Stimulated activated CD8-positive, alpha-beta memory T cell treated with anti-CD3 and anti-CD28 coated beads, Interleukin-15, amount 100 ng/mL, for 24 hours (primary cell): Measurements from ENCODE around the gene ZYG11B.
"Not testable (repeated sequence)": the region's sequence is repeated elsewhere in the genome, so short reads cannot be mapped to it uniquely, and the experiment has no call there.

ENCODE experiments used
- DNase-seq: peaks from one replicate; pipeline ENCODE4 v3.0.0-alpha.2; 2020; ENCODE audit warnings: low read depth

ZYG11B gene

GRCh38 chr1:52852854-52853253, 126.6 kb downstream of the ZYG11B start:
- no peak for DNase-seq

GRCh38 chr1:52855584-52855983, 129.3 kb downstream of the ZYG11B start:
- no peak for DNase-seq

GRCh38 chr1:52856026-52856425, 129.8 kb downstream of the ZYG11B start:
- DNase-seq = no peak

GRCh38 chr1:52857443-52857842, 131.2 kb downstream of the ZYG11B start:
- no peak for DNase-seq

- DNase-seq = no peak
Observed at GRCh38 chr1:52862666-52863458, 136.6 kb downstream of the ZYG11B start.

GRCh38 chr1:52867087-52867863, 141.0 kb downstream of the ZYG11B start:
- no peak for DNase-seq

- not testable (repeated sequence) for DNase-seq
Observed at GRCh38 chr1:52869727-52870126, 143.5 kb downstream of the ZYG11B start.

- DNase-seq = no peak
Observed at GRCh38 chr1:52876843-52877242, 150.6 kb downstream of the ZYG11B start.
